GM12865 (cell line): Measurements from ENCODE around the gene PDE4B.

Experiments used
- DNase-seq: peaks from one replicate; pipeline ENCODE4 v3.0.0; 2010; ENCODE audit warnings: low read depth
- H3K4me3 ChIP-seq: 2 replicates; pipeline ENCODE4 v1.5.1; 2011; ENCODE audit warnings: mild to moderate bottlenecking, low read depth, low read length, control low read depth
- TF ChIP-seq, protein P1 (sequence below): IDR thresholded peaks from 2 replicates; pipeline ENCODE4 v1.5.1; 2011; ENCODE audit warnings: low read length, control low read depth, low read depth, inconsistent platforms; ENCODE audit not compliant: insufficient read depth; ENCODE audit errors: missing control alignments

PDE4B gene

DNA sequence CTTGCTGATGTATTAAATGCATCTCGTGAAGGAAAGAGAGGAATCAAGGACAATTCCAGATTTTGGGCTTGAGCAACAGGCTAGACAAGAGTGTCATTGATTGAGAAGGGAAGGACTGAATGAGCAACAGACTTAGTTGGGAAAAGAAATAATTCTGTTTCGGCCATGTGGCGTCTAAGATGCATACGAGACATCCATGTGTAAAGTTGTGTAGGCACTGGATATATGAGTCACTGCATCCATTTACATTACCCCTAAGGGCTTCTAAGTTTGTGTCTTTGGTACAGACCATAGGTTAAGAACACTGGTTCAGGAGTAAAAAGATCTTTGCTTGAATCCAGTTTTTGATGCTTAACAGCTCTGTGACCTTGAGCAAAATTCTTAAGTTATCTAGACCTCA is 434.3 kb downstream of the PDE4B start:
- TF ChIP-seq, protein P1, sequence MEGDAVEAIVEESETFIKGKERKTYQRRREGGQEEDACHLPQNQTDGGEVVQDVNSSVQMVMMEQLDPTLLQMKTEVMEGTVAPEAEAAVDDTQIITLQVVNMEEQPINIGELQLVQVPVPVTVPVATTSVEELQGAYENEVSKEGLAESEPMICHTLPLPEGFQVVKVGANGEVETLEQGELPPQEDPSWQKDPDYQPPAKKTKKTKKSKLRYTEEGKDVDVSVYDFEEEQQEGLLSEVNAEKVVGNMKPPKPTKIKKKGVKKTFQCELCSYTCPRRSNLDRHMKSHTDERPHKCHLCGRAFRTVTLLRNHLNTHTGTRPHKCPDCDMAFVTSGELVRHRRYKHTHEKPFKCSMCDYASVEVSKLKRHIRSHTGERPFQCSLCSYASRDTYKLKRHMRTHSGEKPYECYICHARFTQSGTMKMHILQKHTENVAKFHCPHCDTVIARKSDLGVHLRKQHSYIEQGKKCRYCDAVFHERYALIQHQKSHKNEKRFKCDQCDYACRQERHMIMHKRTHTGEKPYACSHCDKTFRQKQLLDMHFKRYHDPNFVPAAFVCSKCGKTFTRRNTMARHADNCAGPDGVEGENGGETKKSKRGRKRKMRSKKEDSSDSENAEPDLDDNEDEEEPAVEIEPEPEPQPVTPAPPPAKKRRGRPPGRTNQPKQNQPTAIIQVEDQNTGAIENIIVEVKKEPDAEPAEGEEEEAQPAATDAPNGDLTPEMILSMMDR = no peak
- DNase-seq = no peak
- no peak overlapping the region for H3K4me3 ChIP-seq

DNA sequence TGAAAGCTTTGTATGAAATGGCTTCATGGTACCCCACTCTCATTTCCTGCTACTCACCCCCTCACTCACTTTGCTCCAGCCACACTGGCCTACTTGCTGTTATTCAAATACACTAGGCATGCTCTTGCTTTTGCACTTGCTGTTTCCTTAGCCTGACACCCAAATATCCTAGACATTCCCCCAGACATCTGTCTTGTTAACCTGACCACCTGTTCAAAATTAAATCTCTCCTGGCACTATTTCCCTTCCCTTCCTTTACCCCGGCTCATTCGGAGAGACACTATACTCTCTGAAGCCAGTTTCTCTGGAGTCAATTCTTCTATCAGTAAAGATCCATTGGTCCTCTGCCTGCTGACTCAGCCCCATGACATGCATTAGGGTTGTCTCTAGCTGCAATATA is 435.3 kb downstream of the PDE4B start:
- H3K4me3 ChIP-seq = no peak overlapping the region
- no peak for DNase-seq
- TF ChIP-seq, protein P1 = no peak

DNA sequence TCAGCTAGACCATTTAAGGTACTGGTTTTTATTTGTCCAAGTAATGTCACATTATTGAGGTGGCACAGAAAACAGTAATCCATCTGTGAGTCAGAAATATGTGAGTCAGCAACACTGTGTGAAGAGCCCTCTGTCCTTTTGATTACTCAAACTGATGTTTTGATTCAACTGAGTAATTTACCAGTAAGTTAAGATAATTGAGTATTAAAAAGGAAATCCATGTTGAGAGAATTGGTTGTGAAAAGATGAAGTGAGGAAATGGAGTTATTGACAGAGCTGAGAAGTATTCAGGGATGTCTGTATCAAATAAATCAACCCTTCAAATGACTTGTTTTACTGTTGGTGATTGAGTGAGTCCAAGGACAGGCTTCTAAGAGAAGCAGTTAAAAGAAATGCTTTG is 438.5 kb downstream of the PDE4B start:
- DNase-seq = no peak
- H3K4me3 ChIP-seq = no peak overlapping the region
- TF ChIP-seq, protein P1 = no peak

DNA sequence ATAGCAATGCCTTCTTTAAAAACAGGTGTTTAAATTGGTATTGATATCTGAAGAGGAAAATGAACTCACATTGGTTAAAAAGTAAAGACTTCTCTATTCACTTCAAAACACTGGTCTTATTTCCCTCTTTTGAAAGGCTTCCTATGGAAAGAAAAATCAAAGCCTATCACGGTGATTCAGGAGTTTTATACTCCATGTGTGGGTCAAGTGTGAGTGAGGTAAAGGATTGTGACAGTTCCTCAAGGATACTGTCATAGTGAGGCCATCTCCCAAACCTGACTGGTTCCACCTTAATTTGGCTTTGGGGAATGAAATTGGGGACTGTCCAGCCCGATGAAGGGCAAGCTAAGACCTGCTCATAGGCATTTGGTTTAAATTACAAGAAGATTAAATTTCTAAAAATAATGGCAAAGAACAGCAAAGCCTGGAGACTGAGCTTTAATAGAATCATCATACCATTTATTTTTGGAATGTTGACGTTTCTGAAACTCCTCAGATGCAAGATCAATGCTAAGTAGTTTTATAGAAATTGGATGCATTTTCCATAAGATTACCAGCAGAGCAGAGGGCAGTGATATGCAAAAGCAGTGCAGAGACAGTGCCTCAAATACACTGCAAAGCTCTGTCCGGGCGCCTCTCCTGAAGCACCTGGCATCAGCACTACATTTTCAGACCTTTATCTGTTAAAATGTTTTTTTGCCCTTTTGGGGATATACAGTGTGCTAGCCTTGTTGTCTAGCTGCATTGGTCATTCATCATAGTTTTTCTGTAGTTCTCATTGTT is 439.2 kb downstream of the PDE4B start:
- DNase-seq = no peak
- H3K4me3 ChIP-seq = no peak overlapping the region
- TF ChIP-seq, protein P1 = no peak

DNA sequence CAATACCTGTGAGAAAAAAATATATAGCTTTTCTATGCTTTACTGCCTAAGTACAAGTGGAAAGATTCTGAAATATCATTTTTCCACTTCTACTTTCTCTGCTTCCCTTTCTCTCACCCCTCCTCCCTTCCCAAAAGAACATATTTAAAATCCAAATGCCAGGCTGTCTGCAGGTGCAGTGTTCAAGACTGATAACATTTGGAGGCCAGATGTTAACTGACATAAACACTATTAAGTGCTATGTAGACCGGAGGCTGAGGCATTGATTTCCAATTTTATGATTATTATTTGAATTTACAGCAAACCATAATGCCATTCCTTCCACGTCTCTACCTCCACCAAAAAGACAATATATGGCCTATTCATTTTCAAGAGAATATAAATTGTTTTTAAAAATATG is 444.3 kb downstream of the PDE4B start:
- H3K4me3 ChIP-seq = no peak overlapping the region
- no peak for DNase-seq
- TF ChIP-seq, protein P1 = no peak

DNA sequence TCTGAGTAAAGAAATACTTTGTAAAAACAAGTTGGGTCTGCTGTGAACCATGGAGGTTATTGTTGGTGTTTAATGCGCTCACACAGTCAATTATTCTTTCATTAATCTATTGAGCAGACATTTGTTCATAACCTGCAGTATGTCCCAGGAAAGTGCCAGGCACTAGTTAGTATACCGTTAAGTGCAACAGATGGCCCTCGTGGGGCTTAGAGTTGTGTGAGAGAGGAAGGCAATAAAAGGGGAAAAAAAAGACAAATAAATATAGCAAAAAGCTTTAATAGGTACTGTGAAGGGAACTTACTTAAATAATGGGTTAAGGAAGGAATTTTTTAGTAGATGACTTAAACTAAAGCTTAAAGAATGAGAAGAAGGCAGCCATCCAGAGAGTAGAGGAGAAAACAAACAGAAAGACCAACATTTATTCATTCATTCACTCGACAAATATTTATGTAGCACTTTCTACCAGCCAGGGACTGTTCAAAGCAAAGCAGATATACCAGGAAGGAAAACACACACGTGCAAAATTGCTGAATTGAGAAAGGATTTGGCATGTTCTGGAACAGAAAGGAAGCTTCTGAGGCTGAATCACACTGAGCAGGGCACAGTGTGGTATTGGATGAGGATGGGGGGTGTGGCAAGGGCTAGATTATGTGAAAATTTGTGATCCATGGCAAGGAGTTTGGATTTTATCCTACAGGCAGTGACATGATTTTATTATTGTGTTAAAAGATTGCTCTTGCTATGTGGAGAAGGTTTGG is 445.2 kb downstream of the PDE4B start:
- H3K4me3 ChIP-seq = no peak overlapping the region
- no peak for DNase-seq
- TF ChIP-seq, protein P1 = no peak
